HCT116 (cell line): ENCODE measurements around the gene BSN. TPM values are rescaled to one million over a fixed set of nuclear protein-coding genes. Genes with fewer than 3 reads are reported as not detected.

Experiments used
- ATAC-seq: fragments of 200-7000 bp; cut with Tn5 transposase; 2 replicates; pipeline ENCODE4 v1.9.1; 2020; ENCODE audit warnings: mild to moderate bottlenecking, moderate library complexity
- BruUV-seq: library from RNA; stranded (reverse); fragments of 400-500 nt; replicated peaks from 2 replicates; lab custom pipeline; 2021; lab: Mats Ljungman, UMichigan
- CTCF ChIA-PET: fragments of 300-600 bp; sonication (Branson Sonifier 250); formaldehyde crosslinking; loops from one replicate; lab custom pipeline; 2021; ENCODE audit warnings: antibody characterized with exemption; lab: Charles Lee
- POLR2A ChIA-PET: fragments of 300-600, 350-600 bp; sonication (Branson Sonifier 250); formaldehyde crosslinking; loops from one replicate; lab custom pipeline; 2021; ENCODE audit warnings: antibody characterized with exemption; lab: Charles Lee
- RAD21 ChIA-PET, 2 experiments: fragments of 300-600 bp; sonication (Branson Sonifier 250); formaldehyde crosslinking; loops; one replicate each; lab custom pipeline; 2023; ENCODE audit warnings: low total read pairs in 2 of 2; ENCODE audit not compliant: uncharacterized antibody in 2 of 2, unreplicated experiment in 2 of 2, low non-redundant PET in 1 of 2; lab: Charles Lee
- DNase-seq: peaks from one replicate; pipeline ENCODE4 v3.0.0-alpha.2; 2010; ENCODE audit warnings: low read depth, low spot score
- H2AFZ ChIP-seq: fragments of 200-600 bp; shearing (Covaris generic), sonication (generic); 2 replicates; pipeline ENCODE4 v1.6.1; 2017; ENCODE audit warnings: low read depth, mixed run types, mixed read lengths, antibody characterized with exemption, low read length; ENCODE audit not compliant: poor library complexity, severe bottlenecking
- H3K27ac ChIP-seq: 2 replicates; pipeline ENCODE4 v1.5.1; 2012; ENCODE audit warnings: low read depth, low read length
- H3K27me3 ChIP-seq: fragments of 200-600 bp; sonication (generic); 2 replicates; pipeline ENCODE4 v1.6.1; 2016; ENCODE audit warnings: mixed run types, low read length, mixed read lengths; ENCODE audit not compliant: insufficient read depth
- H3K36me3 ChIP-seq, 2 experiments: fragments of 200-500 bp in 1 of 2; fragments of 200-600 bp in 1 of 2; sonication (Bioruptor generic) in 1 of 2; sonication (generic) in 1 of 2; 2 replicates each; pipeline versions ENCODE4 v1.5.1 to v1.6.1; 2014 to 2016; ENCODE audit warnings: low read length in 2 of 2, inconsistent platforms in 1 of 2, mixed read lengths in 1 of 2, mixed run types in 1 of 2; ENCODE audit not compliant: insufficient read depth in 2 of 2, control insufficient read depth in 1 of 2
- H3K4me1 ChIP-seq, 2 experiments: fragments of 200-600 bp in 1 of 2; sonication (generic) in 1 of 2; 2 replicates each; pipeline versions ENCODE4 v1.5.1 to v1.6.1; 2012 to 2017; ENCODE audit warnings: low read length in 2 of 2, inconsistent platforms in 1 of 2, mild to moderate bottlenecking in 1 of 2, mixed read lengths in 1 of 2, mixed run types in 1 of 2, moderate library complexity in 1 of 2; ENCODE audit not compliant: insufficient read depth in 2 of 2, control insufficient read depth in 1 of 2
- H3K4me2 ChIP-seq: fragments of 200-600 bp; sonication (generic); 2 replicates; pipeline ENCODE4 v1.6.1; 2017; ENCODE audit warnings: mixed run types, low read length, mixed read lengths
- H3K4me3 ChIP-seq, 2 experiments: fragments of 200-600 bp in 1 of 2; sonication (generic) in 1 of 2; replicated peaks in 1 of 2; 2 replicates each; pipeline ENCODE4 v1.5.1; 2011 to 2016; ENCODE audit warnings: low read length in 2 of 2, control low read depth in 1 of 2, low read depth in 1 of 2, mild to moderate bottlenecking in 1 of 2, mixed read lengths in 1 of 2, mixed run types in 1 of 2
- H3K79me2 ChIP-seq: fragments of 200-600 bp; sonication (generic); 2 replicates; pipeline ENCODE4 v1.6.1; 2017; ENCODE audit warnings: mild to moderate bottlenecking, mixed run types, low read length, moderate library complexity, mixed read lengths; ENCODE audit not compliant: insufficient read depth
- H3K9ac ChIP-seq: fragments of 200-600 bp; sonication (generic); 2 replicates; pipeline ENCODE4 v1.6.1; 2016; ENCODE audit warnings: low read length, mixed read lengths
- H3K9me2 ChIP-seq: fragments of 200-600 bp; sonication (generic), shearing (Covaris generic); 2 replicates; pipeline ENCODE4 v1.6.1; 2017; ENCODE audit warnings: mixed run types, mild to moderate bottlenecking, moderate library complexity; ENCODE audit not compliant: insufficient read depth
- H3K9me3 ChIP-seq, 2 experiments: fragments of 200-500 bp in 1 of 2; fragments of 200-600 bp in 1 of 2; sonication (Bioruptor generic) in 1 of 2; sonication (generic) in 1 of 2; 2 replicates each; pipeline ENCODE4 v1.6.1; 2014 to 2017; ENCODE audit warnings: low read length in 2 of 2, mixed read lengths in 2 of 2, inconsistent platforms in 1 of 2, low read depth in 1 of 2, mild to moderate bottlenecking in 1 of 2, mixed run types in 1 of 2, moderate library complexity in 1 of 2; ENCODE audit not compliant: control insufficient read depth in 1 of 2, insufficient read depth in 1 of 2
- H4K20me1 ChIP-seq: fragments of 200-600 bp; sonication (generic), shearing (Covaris generic); 2 replicates; pipeline ENCODE4 v1.6.1; 2017; ENCODE audit warnings: mixed run types, mild to moderate bottlenecking, moderate library complexity; ENCODE audit not compliant: insufficient read depth
- CBX3 ChIP-seq: IDR thresholded peaks from 2 replicates; pipeline ENCODE4 v1.6.1; 2012; ENCODE audit warnings: low read depth
- CTCF ChIP-seq, 3 experiments: fragments of 200-600 bp in 1 of 3; sonication (generic) in 1 of 3; IDR thresholded peaks in 2 of 3; conservative IDR thresholded peaks in 1 of 3; 2 replicates each; pipeline ENCODE4 v1.5.1; 2012 to 2017; ENCODE audit warnings: low read depth in 2 of 3, low read length in 2 of 3, antibody characterized with exemption in 1 of 3, borderline replicate concordance in 1 of 3, control low read depth in 1 of 3, mild to moderate bottlenecking in 1 of 3, mixed read lengths in 1 of 3, mixed run types in 1 of 3, moderate library complexity in 1 of 3; ENCODE audit not compliant: insufficient read depth in 1 of 3
- ELF1 ChIP-seq: IDR thresholded peaks from 2 replicates; pipeline ENCODE4 v1.6.1; 2012; ENCODE audit warnings: low read depth, borderline replicate concordance
- EZH2 ChIP-seq: fragments of 200-600 bp; sonication (generic); IDR thresholded peaks from 2 replicates; pipeline ENCODE4 v1.6.1; 2017; ENCODE audit warnings: antibody characterized with exemption, mixed run types
- EZH2phosphoT487 ChIP-seq: fragments of 200-600 bp; IDR thresholded peaks from 2 replicates; pipeline ENCODE4 v1.6.1; 2018; ENCODE audit warnings: antibody characterized with exemption, borderline replicate concordance
- JUND ChIP-seq: IDR thresholded peaks from 2 replicates; pipeline ENCODE4 v1.6.1; 2012
- MAX ChIP-seq: IDR thresholded peaks from 2 replicates; pipeline ENCODE4 v1.6.1; 2012
- POLR2A ChIP-seq: IDR thresholded peaks from 2 replicates; pipeline ENCODE4 v1.7.0; 2011; ENCODE audit warnings: borderline replicate concordance; ENCODE audit not compliant: insufficient read depth, insufficient read length; ENCODE audit errors: extremely low read depth
- POLR2AphosphoS5 ChIP-seq: IDR thresholded peaks from 2 replicates; pipeline ENCODE4 v1.6.1; 2011; ENCODE audit warnings: mild to moderate bottlenecking, low read depth, low read length, moderate library complexity
- RAD21 ChIP-seq: IDR thresholded peaks from 2 replicates; pipeline ENCODE4 v1.6.1; 2012; ENCODE audit warnings: low read depth, mild to moderate bottlenecking
- REST ChIP-seq: IDR thresholded peaks from 2 replicates; pipeline ENCODE4 v1.6.1; 2012; ENCODE audit warnings: low read depth
- SIN3A ChIP-seq: IDR thresholded peaks from 2 replicates; pipeline ENCODE4 v1.6.1; 2012; ENCODE audit warnings: low read depth
- SP1 ChIP-seq: IDR thresholded peaks from 2 replicates; pipeline ENCODE4 v1.6.1; 2012; ENCODE audit warnings: low read depth
- SRF ChIP-seq: IDR thresholded peaks from 2 replicates; pipeline ENCODE4 v1.6.1; 2012; ENCODE audit warnings: low read depth
- ZBTB33 ChIP-seq: IDR thresholded peaks from 2 replicates; pipeline ENCODE4 v1.6.1; 2011; ENCODE audit warnings: mild to moderate bottlenecking, low read length, moderate library complexity; ENCODE audit not compliant: insufficient replicate concordance; ENCODE audit errors: extremely low read depth
- intact Hi-C: fragments of 100-400 bp; cut with micrococcal nuclease; formaldehyde crosslinking; loops from 2 replicates; pipeline ENCODE4 v1.10.0; 2022
- total RNA-seq: library from RNA; stranded (reverse); gene quantifications from one replicate; pipeline ENCODE4 v1.2.1, GENCODE V29; 2021; ENCODE audit not compliant: unreplicated experiment

Gene BSN
- total RNA-seq, 1 experiment from 2014 or later, result 1.5 TPM

GRCh38 chr3:49662720-49663413 is 108.6 kb downstream of the BSN start:
- ChIA-PET CTCF (no interaction called here), RAD21 (no interaction called here)

More at GRCh38 chr3:49662720-49663413, 108.6 kb downstream of the BSN start:
- Histone ChIP-seq H3K9me2 (no peaks in the 10 kb centered on the region), H3K4me2 (no peak overlapping the region), H3K36me3 (no peaks in the 10 kb centered on the region), H3K4me1 (peaks cover 0 to 13% of the 10 kb centered on the region in 2 experiments; a peak in 1 of 4 replicates), H3K27ac (no peak overlapping the region), H3K79me2 (no peaks in the 10 kb centered on the region), H3K4me3 (no peak overlapping the region), H3K9me3 (no peaks in the 10 kb centered on the region), H3K9ac (no peak overlapping the region), H2AFZ (no peak overlapping the region), H3K27me3 (no peaks in the 10 kb centered on the region), H4K20me1 (no peaks in the 10 kb centered on the region)
- intact Hi-C loops, result no loop called here
- no peak for TF ChIP-seq MAX
- TF ChIP-seq SRF, result no peak
- TF ChIP-seq POLR2AphosphoS5, result no peak
- no peak for TF ChIP-seq SP1
- TF ChIP-seq POLR2A, result no peak
- TF ChIP-seq CTCF (IDR thresholded peaks at IDR 0.05 in 2 of 3, conservative IDR thresholded peaks at IDR 0.05 in 1 of 3; ENCODE audit: borderline replicate concordance in 1 of 3, insufficient read depth in 1 of 3, low read depth in 2 of 3, low read length in 2 of 3), result no peak
- TF ChIP-seq ELF1, result no peak
- no peak for TF ChIP-seq RAD21
- TF ChIP-seq ZBTB33, result no peak
- TF ChIP-seq SIN3A, result no peak
- TF ChIP-seq REST, result no peak
- TF ChIP-seq EZH2phosphoT487, result no peak
- TF ChIP-seq CBX3, result no peak
- TF ChIP-seq EZH2, result no peak
- TF ChIP-seq JUND, result no peak
- ATAC-seq, result no peak
- POLR2A ChIA-PET, result no interaction called here
- no peak for DNase-seq
- no TSS peak for BruUV-seq
